Measurements from ENCODE around the gene RPL19.

RPL19 gene

GRCh38 chr17:39173080-39173479 is 27.0 kb upstream of the RPL19 start:
- no peak for DNase-seq (ENCODE audit: low spot score)

- no peak for DNase-seq (ENCODE audit: low spot score)
Observed at GRCh38 chr17:39173526-39174274, 26.4 kb upstream of the RPL19 start.

- DNase-seq (ENCODE audit: low spot score) = peak; percentile 96
Observed at GRCh38 chr17:39174920-39175694, 25.0 kb upstream of the RPL19 start.

- DNase-seq (ENCODE audit: low spot score) = no peak
Observed at GRCh38 chr17:39175695-39176093, 24.4 kb upstream of the RPL19 start.

- DNase-seq (ENCODE audit: low spot score) = peak; percentile 68
Observed at GRCh38 chr17:39177256-39177655, 22.8 kb upstream of the RPL19 start.

GRCh38 chr17:39178536-39178935 is 21.5 kb upstream of the RPL19 start:
- DNase-seq (ENCODE audit: low spot score) = no peak

GRCh38 chr17:39181303-39181702 is 18.8 kb upstream of the RPL19 start:
- DNase-seq (ENCODE audit: low spot score) = no peak

- no peak for DNase-seq (ENCODE audit: low spot score)
Observed at GRCh38 chr17:39183045-39183444, 17.0 kb upstream of the RPL19 start.

- no peak for DNase-seq (ENCODE audit: low spot score)
Observed at GRCh38 chr17:39183720-39184119, 16.4 kb upstream of the RPL19 start.

GRCh38 chr17:39186481-39187002 is 13.5 kb upstream of the RPL19 start:
- no peak for DNase-seq (ENCODE audit: low spot score)

- no peak for DNase-seq (ENCODE audit: low spot score)
Observed at GRCh38 chr17:39187152-39187830, 12.8 kb upstream of the RPL19 start.

GRCh38 chr17:39191750-39192510 is 8.2 kb upstream of the RPL19 start:
- DNase-seq (ENCODE audit: low spot score) = no peak

GRCh38 chr17:39192901-39193300 is 7.2 kb upstream of the RPL19 start:
- DNase-seq (ENCODE audit: low spot score) = no peak

GRCh38 chr17:39193346-39193745 is 6.7 kb upstream of the RPL19 start:
- no peak for DNase-seq (ENCODE audit: low spot score)

- peak; percentile 76 for DNase-seq (ENCODE audit: low spot score)
Observed at GRCh38 chr17:39194089-39194984, 5.7 kb upstream of the RPL19 start.

GRCh38 chr17:39194985-39195524 is 5.0 kb upstream of the RPL19 start:
- no peak for DNase-seq (ENCODE audit: low spot score)

GRCh38 chr17:39195568-39196160 is 4.4 kb upstream of the RPL19 start:
- DNase-seq (ENCODE audit: low spot score) = no peak

- DNase-seq (ENCODE audit: low spot score) = no peak
Observed at GRCh38 chr17:39196241-39196807, 3.8 kb upstream of the RPL19 start.

GRCh38 chr17:39196808-39197291 is 3.2 kb upstream of the RPL19 start:
- DNase-seq (ENCODE audit: low spot score) = peak; percentile 75
